HepG2 (cell line): ENCODE measurements around the gene SLC2A8. TPM values are rescaled to one million over a fixed set of nuclear protein-coding genes. Genes with fewer than 3 reads are reported as not detected.

Source experiments
- ATF1 ChIP-seq: IDR thresholded peaks from 2 replicates; pipeline ENCODE4 v1.6.1; 2016; ENCODE audit warnings: mild to moderate bottlenecking, control low read depth
- BATF2 ChIP-seq: sonication (generic); formaldehyde crosslinking; IDR thresholded peaks from 2 replicates; pipeline ENCODE4 v1.8.0; 2022; ENCODE audit warnings: mild to moderate bottlenecking, missing genetic modification reagents, moderate library complexity
- CBX2 ChIP-seq, 2 experiments: fragments of 200-600 bp in 1 of 2; sonication (generic); formaldehyde crosslinking in 1 of 2; IDR thresholded peaks; 2 replicates each; pipeline versions ENCODE4 v1.7.0 to v1.8.1; 2018 to 2022; ENCODE audit warnings: low read depth in 2 of 2, low read length in 1 of 2, mild to moderate bottlenecking in 1 of 2, missing genetic modification reagents in 1 of 2
- CSRNP1 ChIP-seq: sonication (generic); formaldehyde crosslinking; IDR thresholded peaks from 2 replicates; pipeline ENCODE4 v1.8.1; 2023; ENCODE audit warnings: mild to moderate bottlenecking, missing genetic modification reagents
- EED ChIP-seq: sonication (generic); formaldehyde crosslinking; IDR thresholded peaks from 2 replicates; pipeline ENCODE4 v1.5.0; 2020; ENCODE audit warnings: mild to moderate bottlenecking, missing genetic modification reagents
- GRHL1 ChIP-seq: sonication (generic); formaldehyde crosslinking; conservative IDR thresholded peaks from 2 replicates; pipeline ENCODE4 v1.8.0; 2022; ENCODE audit warnings: missing genetic modification reagents
- NR2C2 ChIP-seq: sonication (generic); formaldehyde crosslinking; IDR thresholded peaks from 2 replicates; pipeline ENCODE4 v1.4.0; 2020; ENCODE audit warnings: missing genetic modification reagents, mild to moderate bottlenecking, moderate library complexity, borderline replicate concordance
- SP140L ChIP-seq: sonication (generic); formaldehyde crosslinking; IDR thresholded peaks from 2 replicates; pipeline ENCODE4 v1.4.0; 2020; ENCODE audit warnings: missing genetic modification reagents, borderline replicate concordance
- ZBTB26 ChIP-seq: IDR thresholded peaks from 2 replicates; pipeline ENCODE4 v1.6.1; 2016; ENCODE audit warnings: missing compliant biosample characterization, missing genetic modification reagents, borderline replicate concordance
- ZBTB39 ChIP-seq: sonication (generic); formaldehyde crosslinking; IDR thresholded peaks from 2 replicates; pipeline ENCODE4 v1.5.0; 2020; ENCODE audit warnings: missing genetic modification reagents
- ZFYVE20 ChIP-seq: sonication (generic); formaldehyde crosslinking; IDR thresholded peaks from 2 replicates; pipeline ENCODE4 v1.8.0; 2023; ENCODE audit warnings: low read depth, mild to moderate bottlenecking, moderate library complexity, missing genetic modification reagents, borderline replicate concordance
- ZNF292 ChIP-seq: sonication (generic); formaldehyde crosslinking; IDR thresholded peaks from 2 replicates; pipeline ENCODE4 v1.8.1; 2022; ENCODE audit warnings: mild to moderate bottlenecking, low read depth, missing genetic modification reagents, borderline replicate concordance
- ZNF34 ChIP-seq: sonication (generic); formaldehyde crosslinking; IDR thresholded peaks from 2 replicates; pipeline ENCODE4 v1.4.0; 2020; ENCODE audit warnings: mild to moderate bottlenecking, missing genetic modification reagents, borderline replicate concordance
- ZNF510 ChIP-seq: sonication (generic); formaldehyde crosslinking; IDR thresholded peaks from 2 replicates; pipeline ENCODE4 v1.4.0; 2020; ENCODE audit warnings: low read depth, mild to moderate bottlenecking, missing genetic modification reagents
- ZNF530 ChIP-seq: sonication (generic); formaldehyde crosslinking; IDR thresholded peaks from 2 replicates; pipeline ENCODE4 v1.5.0; 2020; ENCODE audit warnings: low read depth, mild to moderate bottlenecking, missing genetic modification reagents
- ZSCAN30 ChIP-seq: sonication (generic); formaldehyde crosslinking; IDR thresholded peaks from 2 replicates; pipeline ENCODE4 v1.5.0; 2020; ENCODE audit warnings: mild to moderate bottlenecking, missing genetic modification reagents
- ZUFSP ChIP-seq: sonication (generic); formaldehyde crosslinking; IDR thresholded peaks from 2 replicates; pipeline ENCODE4 v1.9.0; 2021; ENCODE audit warnings: missing genetic modification reagents, mild to moderate bottlenecking, borderline replicate concordance
- polyA plus RNA-seq, 8 experiments: library from polyadenylated mRNA; depleted of rRNA in 3 of 8; stranded (reverse) in 7 of 8; unstranded in 1 of 8; fragments of >200 nt; fragmentation: Illumina TruSeq in 4 of 8; extraction: Trizol in 4 of 8; gene quantifications; 2 replicates each; pipeline versions ENCODE4 v1.2.1 to v1.2.3, GENCODE V29; 2011 to 2016; ENCODE audit warnings: low read depth in 4 of 8, missing spikeins in 1 of 8, mixed read lengths in 1 of 8; ENCODE audit not compliant: insufficient read depth in 1 of 8
- total RNA-seq, 5 experiments: library from RNA; depleted of rRNA; stranded (reverse); fragments of >200 nt; fragmentation: Illumina TruSeq; extraction: Trizol; gene quantifications; 2 replicates each; pipeline ENCODE4 v1.2.3, GENCODE V29; 2016; ENCODE audit warnings: low read depth in 1 of 5

SLC2A8 gene
- total and polyA plus RNA-seq, 2 of the 13 experiments (the other 11 are each of a cell fraction or from before 2014, with no cell fraction given), result 22.6 to 48.6 TPM

GRCh38 chr9:127423934-127424675 is 27.1 kb downstream of the SLC2A8 start, which contains the start of gene ZNF79 (continued):
- TF ChIP-seq ZBTB39 (CRISPR knock-in tag) (no peak), BATF2 (CRISPR knock-in tag) (no peak), NR2C2 (CRISPR knock-in tag) (peak; percentile 68), SP140L (CRISPR knock-in tag) (no peak), ZNF292 (CRISPR knock-in tag) (no peak), ZSCAN30 (CRISPR knock-in tag) (no peak), ZNF510 (no peak), ZUFSP (CRISPR knock-in tag) (no peak), ATF1 (peak; percentile 96), EED (CRISPR knock-in tag) (no peak), ZNF34 (CRISPR knock-in tag) (no peak), ZBTB26 (CRISPR knock-in tag) (peak; percentile 54; the same call in 1 of the 2 replicates), CBX2 (IDR thresholded peaks at IDR 0.05; ENCODE audit: low read depth, low read length) (no peak), CBX2 (CRISPR knock-in tag; IDR thresholded peaks at IDR 0.05; ENCODE audit: low read depth) (no peak), GRHL1 (CRISPR knock-in tag) (no peak), ZFYVE20 (CRISPR knock-in tag) (no peak), ZNF530 (CRISPR knock-in tag) (no peak), CSRNP1 (CRISPR knock-in tag) (peak; percentile 55; the same call in 1 of the 2 replicates)
